ENCODE measurements around the gene PFDN1.

The PFDN1 gene

DNA sequence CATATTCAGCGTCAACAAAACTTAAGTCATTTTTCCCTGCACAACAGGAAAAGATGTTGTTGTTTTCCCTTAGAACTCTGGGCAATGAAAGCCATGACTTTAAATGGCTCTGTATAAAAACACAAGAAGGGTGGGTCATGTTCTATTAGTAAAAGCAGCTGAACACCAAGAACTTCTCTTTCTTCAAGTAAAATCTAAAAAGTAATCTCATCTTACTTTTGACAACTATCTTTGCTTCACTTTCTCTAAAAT, 9.1 kb downstream of the PFDN1 start:
- TF ChIP-seq CEBPB (IDR thresholded peaks at IDR 0.05): no peak
- no peak for TF ChIP-seq TAF1 (IDR thresholded peaks at IDR 0.05; ENCODE audit: low read depth)
- no peak for TF ChIP-seq FOXM1 (IDR thresholded peaks at IDR 0.05; ENCODE audit: borderline replicate concordance, low read depth)
- TF ChIP-seq REST (IDR thresholded peaks at IDR 0.05; ENCODE audit: low read depth): no peak

DNA sequence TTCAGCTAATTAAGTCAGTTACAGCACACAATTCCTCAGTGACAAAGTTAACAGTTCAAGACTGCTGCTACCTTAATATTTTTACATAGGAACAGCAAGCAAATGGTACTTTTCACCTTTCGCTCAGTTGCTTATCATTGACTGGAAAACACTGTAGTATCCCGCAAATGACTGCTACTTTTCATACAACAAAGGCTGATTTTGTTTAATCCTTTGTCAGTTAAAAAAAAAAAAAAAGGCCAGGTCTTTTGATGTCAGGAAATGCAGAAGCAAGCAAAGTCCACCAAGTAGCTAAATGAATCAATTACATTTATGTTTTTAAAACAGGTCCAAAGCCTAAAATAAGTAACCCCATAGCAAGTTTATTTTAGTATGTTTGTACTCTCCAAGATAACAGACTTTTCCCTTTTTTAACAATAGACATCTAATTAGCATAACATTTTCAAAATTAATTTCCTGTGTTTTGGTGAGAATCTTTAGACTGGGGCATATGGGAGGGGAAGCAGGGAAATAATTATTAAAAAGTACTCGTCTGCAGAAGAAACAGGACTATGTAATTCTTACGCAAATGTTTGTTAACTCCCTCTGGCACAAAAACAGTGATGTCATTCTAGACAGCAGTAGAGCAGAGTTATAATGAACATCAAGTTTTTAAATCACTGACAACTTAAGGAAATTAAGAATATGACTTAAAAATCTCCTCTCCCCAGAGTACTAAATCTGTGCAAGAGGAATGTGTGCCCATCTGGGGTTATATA, 9.6 kb downstream of the PFDN1 start:
- no peak for TF ChIP-seq EGR1 (IDR thresholded peaks at IDR 0.05)
- TF ChIP-seq ZBTB7A (IDR thresholded peaks at IDR 0.05; ENCODE audit: low read depth): no peak
- no peak for TF ChIP-seq FOXM1 (IDR thresholded peaks at IDR 0.05; ENCODE audit: borderline replicate concordance, low read depth)
- TF ChIP-seq CEBPB (IDR thresholded peaks at IDR 0.05): no peak
- no peak for TF ChIP-seq RAD21 (IDR thresholded peaks at IDR 0.05; ENCODE audit: low read depth)
- no peak for TF ChIP-seq MAX (IDR thresholded peaks at IDR 0.05)
- no peak for TF ChIP-seq TEAD4 (IDR thresholded peaks at IDR 0.05)
- TF ChIP-seq, protein P1, sequence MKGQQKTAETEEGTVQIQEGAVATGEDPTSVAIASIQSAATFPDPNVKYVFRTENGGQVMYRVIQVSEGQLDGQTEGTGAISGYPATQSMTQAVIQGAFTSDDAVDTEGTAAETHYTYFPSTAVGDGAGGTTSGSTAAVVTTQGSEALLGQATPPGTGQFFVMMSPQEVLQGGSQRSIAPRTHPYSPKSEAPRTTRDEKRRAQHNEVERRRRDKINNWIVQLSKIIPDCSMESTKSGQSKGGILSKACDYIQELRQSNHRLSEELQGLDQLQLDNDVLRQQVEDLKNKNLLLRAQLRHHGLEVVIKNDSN (IDR thresholded peaks at IDR 0.05): no peak
- TF ChIP-seq TCF12 (IDR thresholded peaks at IDR 0.05; ENCODE audit: low read depth): no peak
- TF ChIP-seq CREB1 (IDR thresholded peaks at IDR 0.05; ENCODE audit: low read depth): no peak
- no peak for TF ChIP-seq EP300 (IDR thresholded peaks at IDR 0.05; ENCODE audit: borderline replicate concordance)
- no peak for TF ChIP-seq NFIC (IDR thresholded peaks at IDR 0.05)
- no peak for TF ChIP-seq REST (IDR thresholded peaks at IDR 0.05; ENCODE audit: low read depth)
- no peak for TF ChIP-seq TAF1 (IDR thresholded peaks at IDR 0.05; ENCODE audit: low read depth)

GRCh38 chr5:140292212-140293036, 10.5 kb downstream of the PFDN1 start:
- TF ChIP-seq YY1 (IDR thresholded peaks at IDR 0.05; ENCODE audit: low read depth) (no peak), EP300 (IDR thresholded peaks at IDR 0.05; ENCODE audit: borderline replicate concordance) (no peak), CREB1 (IDR thresholded peaks at IDR 0.05; ENCODE audit: low read depth) (no peak), EGR1 (IDR thresholded peaks at IDR 0.05) (no peak), NFIC (IDR thresholded peaks at IDR 0.05) (no peak), MAX (IDR thresholded peaks at IDR 0.05) (no peak), TEAD4 (IDR thresholded peaks at IDR 0.05) (no peak), ZBTB7A (IDR thresholded peaks at IDR 0.05; ENCODE audit: low read depth) (no peak), RAD21 (IDR thresholded peaks at IDR 0.05; ENCODE audit: low read depth) (no peak)
- TF ChIP-seq, protein P1 (IDR thresholded peaks at IDR 0.05): no peak

DNA sequence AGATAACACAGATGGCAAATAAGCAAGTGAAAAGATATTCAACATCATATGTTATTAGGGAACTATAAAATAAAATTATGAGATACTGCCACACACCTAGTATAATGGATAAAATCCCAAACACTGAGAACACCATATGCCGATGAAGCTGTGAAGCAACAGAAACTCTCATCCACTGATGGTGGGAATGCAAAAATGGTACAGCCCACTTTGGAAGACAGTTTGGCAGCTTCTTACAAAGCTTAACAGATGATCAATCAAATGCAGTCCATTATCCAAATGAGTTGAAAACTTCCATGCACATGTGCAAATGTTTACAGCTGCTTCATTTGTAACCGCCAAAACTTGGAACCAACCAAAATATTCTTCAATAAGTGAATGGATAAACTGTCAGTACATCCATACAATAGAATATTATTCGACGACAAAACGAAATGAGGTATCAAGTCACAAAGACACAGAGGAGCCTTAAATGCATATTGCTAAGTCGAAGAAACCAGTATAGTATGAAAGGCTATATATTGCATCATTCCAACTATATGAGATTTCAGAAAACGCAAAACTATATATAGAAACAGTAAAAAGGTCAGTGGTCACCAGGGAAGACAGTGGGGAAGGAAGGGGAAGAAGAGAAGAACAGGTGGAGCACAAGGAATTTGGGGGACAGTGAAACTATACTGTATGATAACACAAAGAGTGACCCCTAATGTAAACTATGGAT, 14.9 kb downstream of the PFDN1 start:
- TF ChIP-seq YY1 (IDR thresholded peaks at IDR 0.05; ENCODE audit: low read depth) (no peak), MAX (IDR thresholded peaks at IDR 0.05) (no peak), FOXM1 (IDR thresholded peaks at IDR 0.05; ENCODE audit: borderline replicate concordance, low read depth) (no peak), CEBPB (IDR thresholded peaks at IDR 0.05) (no peak), ZBTB7A (IDR thresholded peaks at IDR 0.05; ENCODE audit: low read depth) (no peak), RAD21 (IDR thresholded peaks at IDR 0.05; ENCODE audit: low read depth) (no peak), NFIC (IDR thresholded peaks at IDR 0.05) (no peak), REST (IDR thresholded peaks at IDR 0.05; ENCODE audit: low read depth) (no peak), TCF12 (IDR thresholded peaks at IDR 0.05; ENCODE audit: low read depth) (no peak), EP300 (IDR thresholded peaks at IDR 0.05; ENCODE audit: borderline replicate concordance) (no peak), TEAD4 (IDR thresholded peaks at IDR 0.05) (no peak), EGR1 (IDR thresholded peaks at IDR 0.05) (no peak), CREB1 (IDR thresholded peaks at IDR 0.05; ENCODE audit: low read depth) (no peak), TAF1 (IDR thresholded peaks at IDR 0.05; ENCODE audit: low read depth) (no peak)
- TF ChIP-seq, protein P1 (IDR thresholded peaks at IDR 0.05): no peak

All from Ishikawa (cell line).